Measurements from ENCODE around the gene CDH23. TPM values are rescaled to one million over a fixed set of nuclear protein-coding genes. Genes with fewer than 3 reads are reported as not detected.
A peak's percentile ranks its signal among the peaks of the same experiment; 100 is the strongest.

The CDH23 gene
- total and polyA plus RNA-seq, 2 donors from 2014 or later: 1.1 to 6.4 TPM

- Histone ChIP-seq H3K27me3 (ENCODE audit: control insufficient read depth, insufficient read depth, low read length) (no peaks in the 10 kb centered on the region), H3K9ac (ENCODE audit: low read length in 3 of 3) (peak overlapping the region in 1 of 3 donors; percentile 30), H3K36me3 (ENCODE audit: control insufficient read depth in 2 of 3, insufficient read depth in 3 of 3, low read length in 3 of 3) (peaks cover 3 to 12% (median 11%) of the 10 kb centered on the region in 3 donors), H3K4me3 (ENCODE audit: low read length in 3 of 3) (peak overlapping the region in 1 of 3 donors; percentile 8), H3K4me1 (ENCODE audit: control insufficient read depth in 2 of 3, insufficient read depth in 2 of 3, low read depth in 1 of 3, low read length in 3 of 3) (peaks cover 23 to 63% (median 54%) of the 10 kb centered on the region in 3 donors), H3K27ac (ENCODE audit: low read depth in 2 of 2, low read length in 2 of 2) (peak overlapping the region; percentile 91 to 93), H3K9me3 (ENCODE audit: control insufficient read depth in 2 of 3, insufficient read depth in 1 of 3, low read length in 3 of 3) (no peaks in the 10 kb centered on the region)
- TF ChIP-seq, protein P1, sequence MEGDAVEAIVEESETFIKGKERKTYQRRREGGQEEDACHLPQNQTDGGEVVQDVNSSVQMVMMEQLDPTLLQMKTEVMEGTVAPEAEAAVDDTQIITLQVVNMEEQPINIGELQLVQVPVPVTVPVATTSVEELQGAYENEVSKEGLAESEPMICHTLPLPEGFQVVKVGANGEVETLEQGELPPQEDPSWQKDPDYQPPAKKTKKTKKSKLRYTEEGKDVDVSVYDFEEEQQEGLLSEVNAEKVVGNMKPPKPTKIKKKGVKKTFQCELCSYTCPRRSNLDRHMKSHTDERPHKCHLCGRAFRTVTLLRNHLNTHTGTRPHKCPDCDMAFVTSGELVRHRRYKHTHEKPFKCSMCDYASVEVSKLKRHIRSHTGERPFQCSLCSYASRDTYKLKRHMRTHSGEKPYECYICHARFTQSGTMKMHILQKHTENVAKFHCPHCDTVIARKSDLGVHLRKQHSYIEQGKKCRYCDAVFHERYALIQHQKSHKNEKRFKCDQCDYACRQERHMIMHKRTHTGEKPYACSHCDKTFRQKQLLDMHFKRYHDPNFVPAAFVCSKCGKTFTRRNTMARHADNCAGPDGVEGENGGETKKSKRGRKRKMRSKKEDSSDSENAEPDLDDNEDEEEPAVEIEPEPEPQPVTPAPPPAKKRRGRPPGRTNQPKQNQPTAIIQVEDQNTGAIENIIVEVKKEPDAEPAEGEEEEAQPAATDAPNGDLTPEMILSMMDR (IDR thresholded peaks at IDR 0.05; ENCODE audit: borderline replicate concordance, extremely low read depth, insufficient read depth): no peak
- FAIRE-seq (peak; percentile 61), DNase-seq (peak; percentile 87 to 95 (median 93))
- intact Hi-C loops (cut with DNase I): no loop called here
Measured at GRCh38 chr10:71835671-71836595, 439.2 kb downstream of the CDH23 start.

GRCh38 chr10:71836596-71836974 is 439.9 kb downstream of the CDH23 start:
- DNase-seq: peak in 1 of 5 donors; percentile 3
- no peak for FAIRE-seq
- TF ChIP-seq, protein P1 (IDR thresholded peaks at IDR 0.05; ENCODE audit: borderline replicate concordance, extremely low read depth, insufficient read depth): no peak
- H3K27ac ChIP-seq (ENCODE audit: low read depth in 2 of 2, low read length in 2 of 2): peak overlapping the region; percentile 91 to 93
- intact Hi-C loops (cut with DNase I): no loop called here
- H3K9me3 ChIP-seq (ENCODE audit: control insufficient read depth in 2 of 3, insufficient read depth in 1 of 3, low read length in 3 of 3): no peaks in the 10 kb centered on the region
- peaks cover 23 to 65% (median 56%) of the 10 kb centered on the region in 3 donors for H3K4me1 ChIP-seq (ENCODE audit: control insufficient read depth in 2 of 3, insufficient read depth in 2 of 3, low read depth in 1 of 3, low read length in 3 of 3)
- no peaks in the 10 kb centered on the region for H3K27me3 ChIP-seq (ENCODE audit: control insufficient read depth, insufficient read depth, low read length)
- H3K36me3 ChIP-seq (ENCODE audit: control insufficient read depth in 2 of 3, insufficient read depth in 3 of 3, low read length in 3 of 3): peaks cover 0 to 6% (median 5%) of the 10 kb centered on the region in 3 donors
- peak overlapping the region in 1 of 3 donors; percentile 30 for H3K9ac ChIP-seq (ENCODE audit: low read length in 3 of 3)
- peak overlapping the region in 1 of 3 donors; percentile 13 for H3K4me3 ChIP-seq (ENCODE audit: low read length in 3 of 3)

GRCh38 chr10:71837098-71837827 is 440.5 kb downstream of the CDH23 start:
- intact Hi-C loops (cut with DNase I): no loop called here
- TF ChIP-seq, protein P1 (IDR thresholded peaks at IDR 0.05; ENCODE audit: borderline replicate concordance, extremely low read depth, insufficient read depth): no peak
- no peak for FAIRE-seq
- H3K36me3 ChIP-seq (ENCODE audit: control insufficient read depth in 2 of 3, insufficient read depth in 3 of 3, low read length in 3 of 3): no peaks in the 10 kb centered on the region
- H3K4me3 ChIP-seq (ENCODE audit: low read length in 3 of 3): peak overlapping the region in 2 of 3 donors; percentile 6 to 13
- H3K27ac ChIP-seq (ENCODE audit: low read depth in 2 of 2, low read length in 2 of 2): peak overlapping the region; percentile 91 to 93
- peaks cover 23 to 65% (median 56%) of the 10 kb centered on the region in 3 donors for H3K4me1 ChIP-seq (ENCODE audit: control insufficient read depth in 2 of 3, insufficient read depth in 2 of 3, low read depth in 1 of 3, low read length in 3 of 3)
- H3K9ac ChIP-seq (ENCODE audit: low read length in 3 of 3): no peak overlapping the region
- no peaks in the 10 kb centered on the region for H3K27me3 ChIP-seq (ENCODE audit: control insufficient read depth, insufficient read depth, low read length)
- no peaks in the 10 kb centered on the region for H3K9me3 ChIP-seq (ENCODE audit: control insufficient read depth in 2 of 3, insufficient read depth in 1 of 3, low read length in 3 of 3)
- DNase-seq: peak; percentile 43 to 74 (median 58)

All from kidney (tissue), 14 donors.